ENCODE results near the gene ZC3H18. TPM values are rescaled to one million over a fixed set of nuclear protein-coding genes. Genes with fewer than 3 reads are reported as not detected.
"Not testable (repeated sequence)": the region's sequence is repeated elsewhere in the genome, so short reads cannot be mapped to it uniquely, and the experiment has no call there.

ZC3H18 gene
- total RNA-seq, 1 experiment from 2014 or later, result 5.9 TPM

- in situ Hi-C loops (cut with HindIII; ENCODE audit: low pct_unique_long_range_greater_than_20kb, low sequenced_read_pairs), result no loop called here
- no peak for DNase-seq (ENCODE audit: low read depth, low spot score)
These were observed 21.4 kb downstream of the ZC3H18 start for GRCh38 chr16:88591577-88592021.

GRCh38 chr16:88593061-88593460 is 22.9 kb downstream of the ZC3H18 start:
- no peak for DNase-seq (ENCODE audit: low read depth, low spot score)
- in situ Hi-C loops (cut with HindIII; ENCODE audit: low pct_unique_long_range_greater_than_20kb, low sequenced_read_pairs), result no loop called here

- in situ Hi-C loops (cut with HindIII; ENCODE audit: low pct_unique_long_range_greater_than_20kb, low sequenced_read_pairs), result no loop called here
- DNase-seq (ENCODE audit: low read depth, low spot score), result peak; percentile 85
These were observed 23.3 kb downstream of the ZC3H18 start for GRCh38 chr16:88593489-88593888.

GRCh38 chr16:88593910-88594309 is 23.7 kb downstream of the ZC3H18 start:
- DNase-seq (ENCODE audit: low read depth, low spot score), result no peak
- in situ Hi-C loops (cut with HindIII; ENCODE audit: low pct_unique_long_range_greater_than_20kb, low sequenced_read_pairs), result no loop called here

- in situ Hi-C loops (cut with HindIII; ENCODE audit: low pct_unique_long_range_greater_than_20kb, low sequenced_read_pairs), result no loop called here
- no peak for DNase-seq (ENCODE audit: low read depth, low spot score)
These were observed 24.9 kb downstream of the ZC3H18 start for GRCh38 chr16:88595101-88595500.

- DNase-seq (ENCODE audit: low read depth, low spot score), result no peak
- in situ Hi-C loops (cut with HindIII; ENCODE audit: low pct_unique_long_range_greater_than_20kb, low sequenced_read_pairs), result no loop called here
These were observed 25.7 kb downstream of the ZC3H18 start for GRCh38 chr16:88595921-88596320.

GRCh38 chr16:88596483-88596882 is 26.3 kb downstream of the ZC3H18 start:
- DNase-seq (ENCODE audit: low read depth, low spot score), result peak; percentile 55
- in situ Hi-C loops (cut with HindIII; ENCODE audit: low pct_unique_long_range_greater_than_20kb, low sequenced_read_pairs), result no loop called here

GRCh38 chr16:88597856-88598491 is 27.8 kb downstream of the ZC3H18 start:
- DNase-seq (ENCODE audit: low read depth, low spot score), result no peak
- in situ Hi-C loops (cut with HindIII; ENCODE audit: low pct_unique_long_range_greater_than_20kb, low sequenced_read_pairs), result no loop called here

- no peak for DNase-seq (ENCODE audit: low read depth, low spot score)
- in situ Hi-C loops (cut with HindIII; ENCODE audit: low pct_unique_long_range_greater_than_20kb, low sequenced_read_pairs), result no loop called here
These were observed 29.0 kb downstream of the ZC3H18 start for GRCh38 chr16:88599092-88599733.

- DNase-seq (ENCODE audit: low read depth, low spot score), result no peak
- in situ Hi-C loops (cut with HindIII; ENCODE audit: low pct_unique_long_range_greater_than_20kb, low sequenced_read_pairs), result no loop called here
These were observed 29.8 kb downstream of the ZC3H18 start for GRCh38 chr16:88599825-88600538.

GRCh38 chr16:88600539-88600896 is 30.3 kb downstream of the ZC3H18 start:
- in situ Hi-C loops (cut with HindIII; ENCODE audit: low pct_unique_long_range_greater_than_20kb, low sequenced_read_pairs), result no loop called here
- DNase-seq (ENCODE audit: low read depth, low spot score), result no peak

- no peak for DNase-seq (ENCODE audit: low read depth, low spot score)
- in situ Hi-C loops (cut with HindIII; ENCODE audit: low pct_unique_long_range_greater_than_20kb, low sequenced_read_pairs), result no loop called here
These were observed 31.3 kb downstream of the ZC3H18 start for GRCh38 chr16:88601313-88602036.

- DNase-seq (ENCODE audit: low read depth, low spot score), result no peak
These were observed 31.9 kb downstream of the ZC3H18 start for GRCh38 chr16:88602091-88602490.

GRCh38 chr16:88605186-88606147 is 35.3 kb downstream of the ZC3H18 start:
- in situ Hi-C loops (cut with HindIII; ENCODE audit: low pct_unique_long_range_greater_than_20kb, low sequenced_read_pairs), result no loop called here

More at GRCh38 chr16:88602091-88602490, 31.9 kb downstream of the ZC3H18 start:
- in situ Hi-C loops (cut with HindIII; ENCODE audit: low pct_unique_long_range_greater_than_20kb, low sequenced_read_pairs), result no loop called here

GRCh38 chr16:88606148-88606757 is 36.0 kb downstream of the ZC3H18 start:
- DNase-seq (ENCODE audit: low read depth, low spot score), result no peak

More at GRCh38 chr16:88605186-88606147, 35.3 kb downstream of the ZC3H18 start:
- no peak for DNase-seq (ENCODE audit: low read depth, low spot score)

GRCh38 chr16:88608076-88608475 is 37.9 kb downstream of the ZC3H18 start:
- no peak for DNase-seq (ENCODE audit: low read depth, low spot score)
- in situ Hi-C loops (cut with HindIII; ENCODE audit: low pct_unique_long_range_greater_than_20kb, low sequenced_read_pairs), result no loop called here

More at GRCh38 chr16:88606148-88606757, 36.0 kb downstream of the ZC3H18 start:
- in situ Hi-C loops (cut with HindIII; ENCODE audit: low pct_unique_long_range_greater_than_20kb, low sequenced_read_pairs), result no loop called here

GRCh38 chr16:88609426-88609825 is 39.2 kb downstream of the ZC3H18 start:
- DNase-seq (ENCODE audit: low read depth, low spot score); in situ Hi-C loops (cut with HindIII; ENCODE audit: low pct_unique_long_range_greater_than_20kb, low sequenced_read_pairs): not testable (repeated sequence)
